Measurements from ENCODE around the gene ALPP.

The ALPP gene

DNA sequence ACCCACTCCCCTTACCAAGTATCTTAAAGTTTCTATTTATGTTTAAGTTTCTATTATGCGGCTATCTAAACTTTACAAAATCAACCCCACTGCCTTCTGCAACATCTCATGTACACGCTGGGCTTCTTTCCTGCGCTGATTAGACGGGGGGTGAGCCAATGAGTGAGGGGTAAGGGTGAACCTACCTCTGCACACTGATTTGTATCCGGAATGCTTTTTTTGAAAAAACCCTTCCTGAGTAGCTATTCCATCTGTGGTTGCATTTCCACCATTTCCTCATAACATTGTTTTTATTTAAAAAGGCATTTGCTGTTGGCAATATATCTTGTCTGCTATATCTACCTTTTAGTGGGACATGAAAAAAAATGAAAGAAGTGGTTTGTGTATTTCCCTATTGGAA lies 34.4 kb downstream of the ALPP start:
- H3K9me3 ChIP-seq (ENCODE audit: control insufficient read depth, insufficient read depth, low read depth, low read length) = no peaks in the 10 kb centered on the region
- H3K9ac ChIP-seq (ENCODE audit: low read length) = no peak overlapping the region
- no peak overlapping the region for H3K4me3 ChIP-seq (ENCODE audit: low read depth, low read length)
- H3K4me1 ChIP-seq (ENCODE audit: control insufficient read depth, insufficient read depth, low read length) = peaks cover 3% of the 10 kb centered on the region; the same call in 1 of the 2 replicates
- no peak overlapping the region for H3K27ac ChIP-seq (ENCODE audit: low read depth, low read length)
- peaks cover 36% of the 10 kb centered on the region for H3K36me3 ChIP-seq (ENCODE audit: control insufficient read depth, insufficient read depth, low read length)
- peaks cover 22% of the 10 kb centered on the region for H3K27me3 ChIP-seq (ENCODE audit: control insufficient read depth, insufficient read depth, low read length)

DNA sequence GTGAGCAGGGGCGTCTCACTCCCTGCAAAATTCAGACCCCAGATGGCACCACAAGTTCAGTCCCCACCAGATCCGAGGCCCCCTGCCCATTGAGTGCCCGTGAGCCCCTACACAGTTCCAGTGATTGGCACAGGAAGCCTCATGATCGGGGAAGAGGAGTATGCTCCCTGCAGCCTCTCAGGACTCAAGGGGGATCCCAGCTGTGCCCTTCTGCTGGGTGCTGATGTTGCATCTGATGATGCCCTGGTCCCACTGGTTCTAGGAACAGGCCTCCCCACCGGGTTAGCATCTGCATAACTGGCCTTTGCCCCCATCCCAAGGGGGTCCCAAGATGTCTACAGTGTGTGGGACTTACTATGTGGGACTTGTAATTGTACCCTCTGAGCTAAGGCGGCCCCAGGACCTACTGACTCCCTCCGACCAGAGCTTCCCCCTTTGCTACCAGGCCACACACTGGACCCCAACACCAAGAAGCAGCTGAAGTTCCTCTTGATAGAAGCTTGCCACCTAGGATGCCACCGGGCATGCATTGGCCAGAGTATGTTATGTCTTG lies 36.7 kb downstream of the ALPP start:
- no peak overlapping the region for H3K9ac ChIP-seq (ENCODE audit: low read length)
- peaks cover 11% of the 10 kb centered on the region for H3K4me1 ChIP-seq (ENCODE audit: control insufficient read depth, insufficient read depth, low read length)
- H3K27ac ChIP-seq (ENCODE audit: low read depth, low read length) = no peak overlapping the region
- H3K9me3 ChIP-seq (ENCODE audit: control insufficient read depth, insufficient read depth, low read depth, low read length) = no peaks in the 10 kb centered on the region
- H3K4me3 ChIP-seq (ENCODE audit: low read depth, low read length) = no peak overlapping the region
- peaks cover 44% of the 10 kb centered on the region for H3K27me3 ChIP-seq (ENCODE audit: control insufficient read depth, insufficient read depth, low read length)
- peaks cover 52% of the 10 kb centered on the region for H3K36me3 ChIP-seq (ENCODE audit: control insufficient read depth, insufficient read depth, low read length)

DNA sequence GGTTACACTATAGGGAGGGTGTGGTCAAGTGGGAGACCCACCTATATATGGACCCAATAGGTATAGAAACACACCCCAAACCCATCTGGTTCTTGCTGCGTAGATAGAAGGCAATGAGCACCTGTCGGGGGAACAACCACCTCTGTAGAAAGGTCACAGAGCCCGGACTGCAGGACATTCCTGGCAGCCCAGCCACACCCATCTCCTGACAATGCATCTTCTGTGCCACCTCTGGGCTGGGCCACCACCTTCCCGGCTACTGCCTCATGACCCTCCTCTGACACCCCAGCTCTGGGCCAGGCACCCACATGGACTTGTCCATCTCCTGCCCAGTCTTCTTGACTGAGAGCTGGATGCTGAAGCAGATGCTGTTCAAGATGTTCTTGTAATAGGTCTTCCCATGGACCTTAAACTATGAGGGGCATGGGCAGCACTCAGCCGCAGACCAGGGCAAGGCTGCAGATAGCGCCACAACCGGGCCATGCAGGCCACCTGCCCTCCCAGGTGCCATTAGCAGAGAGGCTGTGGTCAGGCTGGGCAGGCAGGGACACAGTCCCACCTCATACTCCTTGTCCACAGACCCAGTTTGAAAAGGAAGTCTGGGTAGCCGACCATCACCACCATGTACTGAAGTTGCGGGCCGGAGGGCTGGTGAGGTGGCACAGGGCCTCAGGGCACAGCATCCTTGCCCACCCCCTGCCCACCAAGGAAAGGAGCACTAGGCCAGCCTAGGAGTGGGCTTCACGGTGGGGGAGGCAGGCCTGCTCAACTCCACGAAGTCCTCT lies 37.4 kb downstream of the ALPP start:
- H3K9ac ChIP-seq (ENCODE audit: low read length) = no peak overlapping the region
- H3K9me3 ChIP-seq (ENCODE audit: control insufficient read depth, insufficient read depth, low read depth, low read length) = no peaks in the 10 kb centered on the region
- peaks cover 51% of the 10 kb centered on the region for H3K27me3 ChIP-seq (ENCODE audit: control insufficient read depth, insufficient read depth, low read length)
- no peak overlapping the region for H3K27ac ChIP-seq (ENCODE audit: low read depth, low read length)
- peaks cover 11% of the 10 kb centered on the region for H3K4me1 ChIP-seq (ENCODE audit: control insufficient read depth, insufficient read depth, low read length)
- peaks cover 52% of the 10 kb centered on the region for H3K36me3 ChIP-seq (ENCODE audit: control insufficient read depth, insufficient read depth, low read length)
- no peak overlapping the region for H3K4me3 ChIP-seq (ENCODE audit: low read depth, low read length)

DNA sequence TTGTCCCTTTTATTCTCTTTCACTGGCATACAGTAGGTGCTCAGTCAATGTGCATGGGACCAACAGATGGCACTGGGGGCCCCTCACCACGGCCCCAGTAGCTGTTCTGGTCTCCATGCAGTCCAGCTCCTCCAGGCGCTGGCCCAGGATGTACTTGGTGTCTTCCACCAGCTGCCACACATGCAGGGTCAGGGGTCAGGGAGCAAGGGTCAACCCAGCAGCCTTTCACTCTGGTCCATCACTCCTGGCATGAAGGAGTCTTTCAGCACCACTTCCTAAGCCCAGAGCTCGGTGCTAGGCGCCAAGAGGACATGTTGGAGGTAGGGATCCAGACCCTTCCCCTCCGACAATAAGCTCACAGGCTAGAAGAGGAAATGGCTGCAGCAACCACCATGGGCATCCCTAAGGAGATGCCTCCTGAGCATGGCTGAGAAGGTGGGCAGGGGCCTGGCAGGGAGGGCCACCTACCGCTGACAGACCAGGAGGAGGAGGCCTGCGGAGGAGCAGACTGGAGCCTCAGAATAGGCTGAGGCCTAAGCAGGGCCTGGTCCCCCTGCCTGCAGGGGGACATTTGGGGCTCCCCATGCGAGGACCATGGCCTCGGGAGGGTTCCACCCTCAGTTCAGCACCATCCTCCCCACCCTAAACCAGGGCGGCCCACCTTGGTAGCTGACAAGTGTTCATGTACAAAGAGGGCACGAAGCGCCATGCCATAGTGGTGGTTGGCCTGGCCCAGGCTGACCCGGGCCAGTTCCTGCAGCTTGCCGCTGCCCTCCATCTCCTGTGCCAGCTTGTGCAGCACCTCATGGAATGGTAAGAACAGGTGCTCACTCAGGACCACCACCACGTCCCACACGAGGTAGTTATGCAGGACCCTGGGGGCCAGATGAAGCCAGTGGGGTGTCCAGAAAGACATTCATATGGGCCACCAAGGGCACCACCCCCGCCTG lies 38.2 kb downstream of the ALPP start:
- H3K9me3 ChIP-seq (ENCODE audit: control insufficient read depth, insufficient read depth, low read depth, low read length) = no peaks in the 10 kb centered on the region
- peaks cover 52% of the 10 kb centered on the region for H3K36me3 ChIP-seq (ENCODE audit: control insufficient read depth, insufficient read depth, low read length)
- H3K27me3 ChIP-seq (ENCODE audit: control insufficient read depth, insufficient read depth, low read length) = peaks cover 60% of the 10 kb centered on the region
- H3K4me3 ChIP-seq (ENCODE audit: low read depth, low read length) = no peak overlapping the region
- peaks cover 16% of the 10 kb centered on the region for H3K4me1 ChIP-seq (ENCODE audit: control insufficient read depth, insufficient read depth, low read length)
- no peak overlapping the region for H3K9ac ChIP-seq (ENCODE audit: low read length)
- H3K27ac ChIP-seq (ENCODE audit: low read depth, low read length) = no peak overlapping the region

DNA sequence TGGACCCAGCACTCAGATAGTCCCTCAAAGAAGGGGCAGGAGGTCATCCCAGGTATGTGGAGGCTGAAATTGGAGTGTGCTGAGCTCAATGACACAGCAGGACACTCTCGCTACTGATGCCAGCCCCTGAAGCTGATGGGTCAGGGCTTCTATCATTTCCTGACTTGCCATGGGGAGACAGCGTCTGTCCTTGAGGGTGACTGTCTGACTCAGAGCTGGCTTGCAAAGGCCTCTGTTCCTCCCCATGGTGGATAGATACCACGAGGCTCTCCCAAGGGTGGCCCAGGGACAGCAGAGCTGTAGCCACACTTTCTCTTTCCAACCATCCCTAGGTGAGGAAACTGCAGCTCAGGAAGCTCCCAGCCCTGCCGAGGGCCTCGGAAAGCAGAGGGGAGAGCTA lies 38.9 kb downstream of the ALPP start:
- no peaks in the 10 kb centered on the region for H3K9me3 ChIP-seq (ENCODE audit: control insufficient read depth, insufficient read depth, low read depth, low read length)
- peaks cover 67% of the 10 kb centered on the region for H3K27me3 ChIP-seq (ENCODE audit: control insufficient read depth, insufficient read depth, low read length)
- H3K4me3 ChIP-seq (ENCODE audit: low read depth, low read length) = no peak overlapping the region
- H3K27ac ChIP-seq (ENCODE audit: low read depth, low read length) = no peak overlapping the region
- H3K36me3 ChIP-seq (ENCODE audit: control insufficient read depth, insufficient read depth, low read length) = peaks cover 52% of the 10 kb centered on the region
- H3K4me1 ChIP-seq (ENCODE audit: control insufficient read depth, insufficient read depth, low read length) = peaks cover 23% of the 10 kb centered on the region
- H3K9ac ChIP-seq (ENCODE audit: low read length) = no peak overlapping the region

DNA sequence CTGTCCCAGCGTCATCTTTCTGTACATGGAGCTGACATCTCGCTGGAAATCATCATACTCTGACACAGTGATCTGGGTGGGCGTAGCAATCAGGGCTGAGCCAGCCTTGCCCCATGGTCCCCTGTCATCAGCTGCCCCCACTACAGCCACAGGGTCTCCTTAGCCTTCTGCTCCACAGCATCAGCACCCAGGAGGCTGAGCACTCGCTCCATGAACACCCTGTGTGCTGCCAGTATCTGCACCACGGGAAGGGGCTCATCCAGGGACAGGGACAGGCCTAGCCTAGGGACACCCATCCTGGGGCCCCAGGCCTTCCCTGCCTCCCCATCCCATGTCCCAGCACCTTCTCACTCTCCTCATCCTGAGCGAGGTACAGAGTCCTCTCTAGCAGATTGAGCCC lies 39.5 kb downstream of the ALPP start:
- H3K27me3 ChIP-seq (ENCODE audit: control insufficient read depth, insufficient read depth, low read length) = peaks cover 68% of the 10 kb centered on the region
- no peaks in the 10 kb centered on the region for H3K9me3 ChIP-seq (ENCODE audit: control insufficient read depth, insufficient read depth, low read depth, low read length)
- H3K9ac ChIP-seq (ENCODE audit: low read length) = peak overlapping the region; percentile 95
- peaks cover 47% of the 10 kb centered on the region for H3K36me3 ChIP-seq (ENCODE audit: control insufficient read depth, insufficient read depth, low read length)
- peaks cover 27% of the 10 kb centered on the region for H3K4me1 ChIP-seq (ENCODE audit: control insufficient read depth, insufficient read depth, low read length)
- H3K27ac ChIP-seq (ENCODE audit: low read depth, low read length) = no peak overlapping the region
- peak overlapping the region; percentile 82 for H3K4me3 ChIP-seq (ENCODE audit: low read depth, low read length)

DNA sequence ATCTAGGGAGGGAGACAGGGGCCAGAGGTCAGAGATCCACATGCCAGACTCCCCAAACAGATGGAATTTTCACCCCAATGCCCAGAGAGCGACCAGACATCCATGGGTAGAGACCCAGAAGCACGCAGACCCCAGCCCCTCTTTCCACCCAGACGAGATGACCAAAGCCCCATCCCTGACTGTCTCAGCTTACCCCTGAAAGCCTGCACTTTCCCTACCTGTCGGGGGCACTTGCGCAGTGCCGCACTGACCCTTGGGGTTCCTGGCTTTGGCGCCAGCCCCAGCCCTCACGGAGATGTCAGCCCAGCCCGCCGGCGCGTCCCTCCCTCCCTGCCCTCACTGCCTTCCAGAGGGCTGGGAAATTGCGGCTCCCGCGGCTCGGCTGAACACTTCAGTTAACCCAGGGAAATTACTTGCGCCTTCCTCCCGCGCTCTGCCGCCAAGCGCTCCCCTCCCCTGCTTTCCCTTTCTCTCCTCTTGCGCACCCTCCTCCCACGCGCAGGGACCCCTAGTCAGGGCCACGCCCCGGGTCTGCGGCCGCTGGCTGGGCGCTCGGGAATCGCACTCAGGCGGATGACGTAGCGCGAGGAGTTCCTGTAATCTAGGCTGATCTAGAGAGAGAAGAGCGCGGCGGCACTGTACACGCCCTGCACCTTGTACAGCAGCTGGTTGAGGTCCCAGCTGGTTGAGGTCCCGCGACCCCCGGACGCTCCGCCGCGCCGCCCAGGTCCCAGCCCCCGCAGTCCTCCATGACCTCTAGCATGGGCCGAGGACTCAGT lies 40.1 kb downstream of the ALPP start:
- H3K27me3 ChIP-seq (ENCODE audit: control insufficient read depth, insufficient read depth, low read length) = peaks cover 68% of the 10 kb centered on the region

DNA sequence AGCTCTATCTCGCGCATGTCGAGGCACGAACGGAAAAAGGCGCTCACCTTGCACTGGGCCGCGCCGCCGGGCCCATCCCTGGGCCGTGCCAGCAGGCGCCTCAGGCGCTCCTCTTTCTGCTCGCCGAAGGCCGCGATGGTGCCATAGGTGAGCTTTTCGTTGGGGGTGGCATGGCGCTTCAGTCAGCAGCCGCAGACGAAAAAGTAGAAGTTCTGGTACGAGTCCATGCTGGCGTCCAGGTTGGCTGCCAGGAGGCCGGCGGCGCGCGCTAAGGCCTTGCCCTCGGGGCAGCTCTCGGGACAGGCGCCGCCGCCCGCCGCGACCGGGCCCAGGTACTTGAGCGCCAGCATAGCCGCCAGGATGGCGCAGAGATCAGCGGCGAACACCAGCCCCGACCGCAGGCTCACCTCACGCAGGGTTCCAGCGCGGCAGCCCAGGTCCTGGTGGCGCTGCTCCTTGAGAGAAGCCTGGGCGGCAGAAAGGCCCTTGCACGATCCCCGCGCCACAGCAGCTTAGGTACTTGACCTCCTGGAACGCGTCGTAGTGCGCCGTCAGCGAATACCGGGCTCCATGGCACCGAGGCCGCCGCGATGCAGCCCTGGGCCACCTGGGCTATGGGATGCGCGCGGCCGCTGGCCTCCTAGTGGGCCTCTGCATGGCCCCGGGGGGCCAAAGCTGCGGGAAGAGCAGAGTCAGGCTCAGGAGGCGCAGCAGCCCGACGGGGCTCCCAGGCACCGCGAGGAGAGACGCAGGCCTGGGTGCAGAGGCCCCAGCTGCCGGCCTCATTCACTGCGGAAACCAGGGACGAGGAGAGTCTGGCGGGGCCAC lies 40.9 kb downstream of the ALPP start:
- Histone ChIP-seq H3K36me3 (ENCODE audit: control insufficient read depth, insufficient read depth, low read length) (peaks cover 43% of the 10 kb centered on the region), H3K9me3 (ENCODE audit: control insufficient read depth, insufficient read depth, low read depth, low read length) (no peaks in the 10 kb centered on the region), H3K9ac (ENCODE audit: low read length) (peak overlapping the region; percentile 95), H3K27me3 (ENCODE audit: control insufficient read depth, insufficient read depth, low read length) (peaks cover 75% of the 10 kb centered on the region), H3K4me3 (ENCODE audit: low read depth, low read length) (peak overlapping the region; percentile 82), H3K4me1 (ENCODE audit: control insufficient read depth, insufficient read depth, low read length) (peaks cover 35% of the 10 kb centered on the region), H3K27ac (ENCODE audit: low read depth, low read length) (peak overlapping the region; percentile 59)

More for the DNA sequence above, 40.1 kb downstream of the ALPP start:
- peak overlapping the region; percentile 95 for H3K9ac ChIP-seq (ENCODE audit: low read length)
- H3K27ac ChIP-seq (ENCODE audit: low read depth, low read length) = peak overlapping the region; percentile 59
- H3K36me3 ChIP-seq (ENCODE audit: control insufficient read depth, insufficient read depth, low read length) = peaks cover 43% of the 10 kb centered on the region
- H3K9me3 ChIP-seq (ENCODE audit: control insufficient read depth, insufficient read depth, low read depth, low read length) = no peaks in the 10 kb centered on the region
- H3K4me1 ChIP-seq (ENCODE audit: control insufficient read depth, insufficient read depth, low read length) = peaks cover 27% of the 10 kb centered on the region
- peak overlapping the region; percentile 82 for H3K4me3 ChIP-seq (ENCODE audit: low read depth, low read length)

DNA sequence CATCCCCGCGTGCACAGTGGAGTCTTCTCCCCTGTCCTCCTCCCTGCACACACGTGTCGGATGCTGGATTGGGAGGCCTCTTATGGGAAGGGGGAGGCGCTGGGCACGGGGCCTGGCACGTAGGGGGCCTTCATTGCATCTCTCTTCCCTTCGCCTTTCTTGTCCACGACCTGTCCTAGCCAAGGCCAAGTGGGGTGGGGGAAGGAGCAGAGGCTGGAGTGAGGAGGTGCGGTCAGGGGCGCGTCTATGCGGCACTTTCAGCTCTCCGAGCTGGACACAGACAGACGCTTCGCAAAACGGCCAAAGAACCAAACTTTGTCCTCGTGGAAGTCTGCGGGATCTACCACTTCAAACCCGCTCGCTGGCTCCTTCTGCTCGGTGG lies 41.5 kb downstream of the ALPP start:
- no peaks in the 10 kb centered on the region for H3K9me3 ChIP-seq (ENCODE audit: control insufficient read depth, insufficient read depth, low read depth, low read length)
- H3K27me3 ChIP-seq (ENCODE audit: control insufficient read depth, insufficient read depth, low read length) = peaks cover 75% of the 10 kb centered on the region
- H3K36me3 ChIP-seq (ENCODE audit: control insufficient read depth, insufficient read depth, low read length) = peaks cover 43% of the 10 kb centered on the region
- peak overlapping the region; percentile 82 for H3K4me3 ChIP-seq (ENCODE audit: low read depth, low read length)
- H3K4me1 ChIP-seq (ENCODE audit: control insufficient read depth, insufficient read depth, low read length) = peaks cover 39% of the 10 kb centered on the region
- peak overlapping the region; percentile 77; the same call in 1 of the 2 replicates for H3K27ac ChIP-seq (ENCODE audit: low read depth, low read length)
- peak overlapping the region; percentile 95 for H3K9ac ChIP-seq (ENCODE audit: low read length)

All from HUES6 (cell line).